ENCODE results near the gene SAP25. TPM values are rescaled to one million over a fixed set of nuclear protein-coding genes. Genes with fewer than 3 reads are reported as not detected.

Gene SAP25
- total RNA-seq, 1 experiment from 2014 or later, result 3.0 TPM

DNA sequence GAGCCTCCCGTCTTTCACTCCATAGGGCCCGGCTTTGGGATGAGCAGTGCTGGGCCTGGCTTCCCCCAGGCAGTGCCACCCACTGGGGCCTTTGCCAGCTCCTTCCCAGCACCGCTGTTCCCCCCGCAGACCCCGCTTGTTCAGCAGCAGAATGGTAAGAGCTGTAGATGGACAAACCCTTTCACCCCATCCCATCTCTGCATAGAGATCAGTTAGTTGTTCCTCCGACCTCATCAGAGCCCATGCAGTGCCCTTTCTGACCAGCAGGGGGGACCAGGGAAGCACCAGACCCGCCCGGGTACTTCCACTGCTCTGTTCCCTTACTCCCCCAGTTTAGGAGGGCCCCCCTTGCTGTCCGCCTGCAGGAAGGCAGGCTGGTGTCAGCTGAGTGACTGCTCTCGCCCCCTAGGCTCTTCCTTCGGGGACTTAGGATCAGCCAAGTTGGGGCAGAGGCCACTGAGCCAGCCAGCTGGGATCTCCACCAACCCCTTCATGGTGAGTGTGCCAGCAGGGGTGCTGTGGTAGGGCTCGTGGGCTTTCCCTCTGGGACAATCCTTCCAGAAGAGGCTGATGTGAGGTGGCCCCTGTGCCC lies 9.8 kb downstream of the SAP25 start:
- ChIA-PET CTCF (interaction anchor here (0.7 to 1.4 kb wide), 9 partner anchors 18 to 239 kb away, joined by 3 to 6 read pairs (median 4); no protein-coding TSS in a partner anchor), POLR2A (interaction anchor here (0.7 kb wide), 2 partner anchors 13 to 133 kb away, joined by 4 to 6 read pairs; no protein-coding TSS in a partner anchor)
- in situ Hi-C loops (cut with HindIII; ENCODE audit: low pct_unique_long_range_greater_than_20kb, low sequenced_read_pairs) (no loop called here), intact Hi-C loops (cut with micrococcal nuclease; ENCODE audit: unreplicated experiment) (no loop called here)
- Histone ChIP-seq H3K4me1 (ENCODE audit: control insufficient read depth, insufficient read depth, low read length) (peaks cover 23% of the 10 kb centered on the region), H3K27ac (ENCODE audit: low read length) (0 out of 2 replicates have a peak overlapping the region, but pooled peaks have one; percentile 17), H3K9me3 (ENCODE audit: control insufficient read depth, insufficient read depth, low read depth, low read length) (no peaks in the 10 kb centered on the region), H3K27me3 (ENCODE audit: control insufficient read depth, insufficient read depth, low read length) (no peaks in the 10 kb centered on the region), H3K4me3 (ENCODE audit: low read depth in 2 of 2, low read length in 2 of 2) (no peak overlapping the region), H3K36me3 (ENCODE audit: control insufficient read depth, insufficient read depth, low read length) (no peaks in the 10 kb centered on the region)
- no TSS peak for BruUV-seq (replicated peaks)
- DNase-seq (ENCODE audit: low read depth, low spot score), result peak; percentile 53
- TF ChIP-seq, protein P1, sequence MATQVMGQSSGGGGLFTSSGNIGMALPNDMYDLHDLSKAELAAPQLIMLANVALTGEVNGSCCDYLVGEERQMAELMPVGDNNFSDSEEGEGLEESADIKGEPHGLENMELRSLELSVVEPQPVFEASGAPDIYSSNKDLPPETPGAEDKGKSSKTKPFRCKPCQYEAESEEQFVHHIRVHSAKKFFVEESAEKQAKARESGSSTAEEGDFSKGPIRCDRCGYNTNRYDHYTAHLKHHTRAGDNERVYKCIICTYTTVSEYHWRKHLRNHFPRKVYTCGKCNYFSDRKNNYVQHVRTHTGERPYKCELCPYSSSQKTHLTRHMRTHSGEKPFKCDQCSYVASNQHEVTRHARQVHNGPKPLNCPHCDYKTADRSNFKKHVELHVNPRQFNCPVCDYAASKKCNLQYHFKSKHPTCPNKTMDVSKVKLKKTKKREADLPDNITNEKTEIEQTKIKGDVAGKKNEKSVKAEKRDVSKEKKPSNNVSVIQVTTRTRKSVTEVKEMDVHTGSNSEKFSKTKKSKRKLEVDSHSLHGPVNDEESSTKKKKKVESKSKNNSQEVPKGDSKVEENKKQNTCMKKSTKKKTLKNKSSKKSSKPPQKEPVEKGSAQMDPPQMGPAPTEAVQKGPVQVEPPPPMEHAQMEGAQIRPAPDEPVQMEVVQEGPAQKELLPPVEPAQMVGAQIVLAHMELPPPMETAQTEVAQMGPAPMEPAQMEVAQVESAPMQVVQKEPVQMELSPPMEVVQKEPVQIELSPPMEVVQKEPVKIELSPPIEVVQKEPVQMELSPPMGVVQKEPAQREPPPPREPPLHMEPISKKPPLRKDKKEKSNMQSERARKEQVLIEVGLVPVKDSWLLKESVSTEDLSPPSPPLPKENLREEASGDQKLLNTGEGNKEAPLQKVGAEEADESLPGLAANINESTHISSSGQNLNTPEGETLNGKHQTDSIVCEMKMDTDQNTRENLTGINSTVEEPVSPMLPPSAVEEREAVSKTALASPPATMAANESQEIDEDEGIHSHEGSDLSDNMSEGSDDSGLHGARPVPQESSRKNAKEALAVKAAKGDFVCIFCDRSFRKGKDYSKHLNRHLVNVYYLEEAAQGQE (IDR thresholded peaks at IDR 0.05; ENCODE audit: insufficient read depth in 1 of 2, low read depth in 2 of 2, low read length in 1 of 2), result no peak
- TF ChIP-seq, protein P2, sequence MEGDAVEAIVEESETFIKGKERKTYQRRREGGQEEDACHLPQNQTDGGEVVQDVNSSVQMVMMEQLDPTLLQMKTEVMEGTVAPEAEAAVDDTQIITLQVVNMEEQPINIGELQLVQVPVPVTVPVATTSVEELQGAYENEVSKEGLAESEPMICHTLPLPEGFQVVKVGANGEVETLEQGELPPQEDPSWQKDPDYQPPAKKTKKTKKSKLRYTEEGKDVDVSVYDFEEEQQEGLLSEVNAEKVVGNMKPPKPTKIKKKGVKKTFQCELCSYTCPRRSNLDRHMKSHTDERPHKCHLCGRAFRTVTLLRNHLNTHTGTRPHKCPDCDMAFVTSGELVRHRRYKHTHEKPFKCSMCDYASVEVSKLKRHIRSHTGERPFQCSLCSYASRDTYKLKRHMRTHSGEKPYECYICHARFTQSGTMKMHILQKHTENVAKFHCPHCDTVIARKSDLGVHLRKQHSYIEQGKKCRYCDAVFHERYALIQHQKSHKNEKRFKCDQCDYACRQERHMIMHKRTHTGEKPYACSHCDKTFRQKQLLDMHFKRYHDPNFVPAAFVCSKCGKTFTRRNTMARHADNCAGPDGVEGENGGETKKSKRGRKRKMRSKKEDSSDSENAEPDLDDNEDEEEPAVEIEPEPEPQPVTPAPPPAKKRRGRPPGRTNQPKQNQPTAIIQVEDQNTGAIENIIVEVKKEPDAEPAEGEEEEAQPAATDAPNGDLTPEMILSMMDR (IDR thresholded peaks at IDR 0.05), result peak; percentile 97
- TF ChIP-seq TCF7L2 (IDR thresholded peaks at IDR 0.05; ENCODE audit: low read depth, low read length), result no peak
- no peak for TF ChIP-seq SIN3A (IDR thresholded peaks at IDR 0.05; ENCODE audit: borderline replicate concordance, insufficient read depth, low read depth, low read length)
- TF ChIP-seq POLR2AphosphoS5 (IDR thresholded peaks at IDR 0.05; ENCODE audit: low read depth, low read length), result no peak
- ATAC-seq, result peak; percentile 71

DNA sequence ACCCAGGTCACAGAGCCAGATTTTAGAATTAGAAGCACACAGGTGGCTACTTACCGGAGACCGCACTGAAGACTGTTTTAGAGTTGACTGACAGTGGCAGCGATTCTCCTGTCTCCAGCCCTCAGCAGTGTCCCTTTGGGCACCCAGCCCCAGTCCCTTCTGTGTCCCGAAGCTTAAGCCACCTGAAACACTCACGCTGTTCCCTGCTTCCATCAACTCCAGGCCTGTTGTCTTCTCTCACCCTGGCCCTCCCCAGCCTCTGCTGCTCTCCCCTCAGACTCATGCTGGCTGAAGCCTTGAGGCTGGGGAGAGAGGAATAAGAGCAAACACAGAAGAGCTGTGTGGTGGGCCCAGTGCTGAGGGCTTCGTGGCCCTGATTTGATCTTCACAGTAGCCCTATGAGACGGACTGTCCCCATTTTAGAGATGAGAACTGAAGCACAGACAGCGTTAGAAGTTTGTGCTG lies 10.6 kb downstream of the SAP25 start:
- Histone ChIP-seq H3K9me3 (ENCODE audit: control insufficient read depth, insufficient read depth, low read depth, low read length) (no peaks in the 10 kb centered on the region), H3K27ac (ENCODE audit: low read length) (no peak overlapping the region), H3K4me1 (ENCODE audit: control insufficient read depth, insufficient read depth, low read length) (peaks cover 19% of the 10 kb centered on the region), H3K27me3 (ENCODE audit: control insufficient read depth, insufficient read depth, low read length) (no peaks in the 10 kb centered on the region), H3K36me3 (ENCODE audit: control insufficient read depth, insufficient read depth, low read length) (no peaks in the 10 kb centered on the region), H3K4me3 (ENCODE audit: low read depth in 2 of 2, low read length in 2 of 2) (no peak overlapping the region)
- no TSS peak for BruUV-seq (replicated peaks)
- in situ Hi-C loops (cut with HindIII; ENCODE audit: low pct_unique_long_range_greater_than_20kb, low sequenced_read_pairs), result no loop called here
- TF ChIP-seq SIN3A (IDR thresholded peaks at IDR 0.05; ENCODE audit: borderline replicate concordance, insufficient read depth, low read depth, low read length), result no peak
- TF ChIP-seq, protein P1 (IDR thresholded peaks at IDR 0.05; ENCODE audit: insufficient read depth in 1 of 2, low read depth in 2 of 2, low read length in 1 of 2), result no peak
- TF ChIP-seq, protein P2 (IDR thresholded peaks at IDR 0.05), result no peak
- ChIA-PET POLR2A (no interaction called here), CTCF (interaction anchor here (1.3 kb wide), 1 partner anchor 93 kb away, joined by 4 read pairs; no protein-coding TSS in a partner anchor)
- DNase-seq (ENCODE audit: low read depth, low spot score) (no peak), ATAC-seq (no peak)
- intact Hi-C loops (cut with micrococcal nuclease; ENCODE audit: unreplicated experiment), result no loop called here

Measured in Panc1 (cell line).